ENCODE data around the gene FBXO5. TPM values are rescaled to one million over a fixed set of nuclear protein-coding genes. Genes with fewer than 3 reads are reported as not detected.
"Not testable (repeated sequence)": the region's sequence is repeated elsewhere in the genome, so short reads cannot be mapped to it uniquely, and the experiment has no call there.

FBXO5 gene, protein sequence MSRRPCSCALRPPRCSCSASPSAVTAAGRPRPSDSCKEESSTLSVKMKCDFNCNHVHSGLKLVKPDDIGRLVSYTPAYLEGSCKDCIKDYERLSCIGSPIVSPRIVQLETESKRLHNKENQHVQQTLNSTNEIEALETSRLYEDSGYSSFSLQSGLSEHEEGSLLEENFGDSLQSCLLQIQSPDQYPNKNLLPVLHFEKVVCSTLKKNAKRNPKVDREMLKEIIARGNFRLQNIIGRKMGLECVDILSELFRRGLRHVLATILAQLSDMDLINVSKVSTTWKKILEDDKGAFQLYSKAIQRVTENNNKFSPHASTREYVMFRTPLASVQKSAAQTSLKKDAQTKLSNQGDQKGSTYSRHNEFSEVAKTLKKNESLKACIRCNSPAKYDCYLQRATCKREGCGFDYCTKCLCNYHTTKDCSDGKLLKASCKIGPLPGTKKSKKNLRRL
- total RNA-seq, result 7.0 and 10.8 TPM in 2 replicates

DNA sequence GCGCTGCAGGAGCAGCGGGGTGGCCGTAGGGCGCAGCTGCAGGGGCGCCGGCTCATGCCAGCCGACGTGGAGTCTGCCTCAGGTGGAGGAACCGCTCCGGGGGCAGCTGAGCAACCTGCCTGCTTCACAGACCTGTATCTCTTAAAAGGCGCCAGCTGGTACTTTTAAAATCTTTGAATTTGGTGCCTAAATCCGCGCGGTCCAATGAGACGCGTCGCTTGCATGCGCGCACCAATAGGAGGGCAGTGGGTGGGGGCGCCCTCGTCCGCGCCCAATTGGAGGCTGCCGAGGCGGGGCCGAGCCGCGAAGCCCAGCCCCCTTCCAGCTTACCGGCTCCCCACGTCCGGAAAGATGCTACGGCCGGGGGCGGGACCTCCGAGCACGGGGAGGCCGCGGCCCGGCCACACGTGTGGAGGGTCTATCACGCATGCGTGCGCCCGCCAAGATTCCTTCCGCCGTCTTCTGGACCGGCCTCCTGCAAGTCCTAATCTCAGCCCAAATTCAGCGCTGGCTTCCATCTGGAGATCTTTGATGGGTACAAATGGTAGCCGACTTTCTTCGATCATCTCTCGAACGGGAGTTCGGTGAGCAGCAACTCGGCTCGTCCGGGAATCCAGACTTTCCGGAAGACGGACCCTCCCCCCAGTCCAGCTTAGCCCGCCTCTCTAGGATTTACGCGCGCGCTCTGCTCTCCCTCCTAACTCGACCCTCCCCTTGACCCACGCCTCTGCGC, at the start of gene FBXO5:
Gene FBXO5 (minus strand): TSS at position 138 of the 733 bp plus-strand sequence. CDS start 82 bp downstream, at position 56.
- peak; percentile 92 to 98 for DNase-seq (ENCODE audit: low read depth in 2 of 2)

DNA sequence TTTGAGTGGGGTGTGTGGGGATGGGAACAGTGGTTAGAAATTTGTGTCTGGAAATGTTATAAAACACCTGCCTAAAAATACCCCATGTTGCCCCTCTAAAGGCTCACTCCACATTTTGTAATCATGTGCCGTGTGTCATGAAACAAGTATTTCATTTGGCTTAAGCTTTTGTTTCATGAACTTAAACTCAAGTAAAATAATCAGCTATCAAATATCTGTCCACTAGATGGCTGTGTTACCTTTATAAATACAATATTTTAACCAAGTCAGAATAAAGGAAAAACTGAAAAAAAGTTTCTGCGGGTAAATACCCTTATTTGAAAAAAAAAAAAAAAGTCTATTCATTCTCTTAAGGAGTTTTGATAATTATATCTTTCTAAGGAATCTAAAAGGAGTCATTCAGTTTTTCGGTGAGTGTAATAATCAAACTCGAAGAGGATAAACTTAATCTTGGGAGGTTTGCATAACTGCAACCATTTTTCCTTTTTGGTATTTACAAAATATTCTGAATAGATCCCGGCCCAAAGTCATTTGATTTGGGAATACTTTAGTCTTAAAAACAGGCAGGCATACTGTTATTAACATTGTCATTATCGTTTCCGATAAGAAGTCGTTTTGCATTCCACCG, 49.5 kb upstream of the FBXO5 start:
- DNase-seq (ENCODE audit: low read depth in 2 of 2), result peak; percentile 56 to 74

DNA sequence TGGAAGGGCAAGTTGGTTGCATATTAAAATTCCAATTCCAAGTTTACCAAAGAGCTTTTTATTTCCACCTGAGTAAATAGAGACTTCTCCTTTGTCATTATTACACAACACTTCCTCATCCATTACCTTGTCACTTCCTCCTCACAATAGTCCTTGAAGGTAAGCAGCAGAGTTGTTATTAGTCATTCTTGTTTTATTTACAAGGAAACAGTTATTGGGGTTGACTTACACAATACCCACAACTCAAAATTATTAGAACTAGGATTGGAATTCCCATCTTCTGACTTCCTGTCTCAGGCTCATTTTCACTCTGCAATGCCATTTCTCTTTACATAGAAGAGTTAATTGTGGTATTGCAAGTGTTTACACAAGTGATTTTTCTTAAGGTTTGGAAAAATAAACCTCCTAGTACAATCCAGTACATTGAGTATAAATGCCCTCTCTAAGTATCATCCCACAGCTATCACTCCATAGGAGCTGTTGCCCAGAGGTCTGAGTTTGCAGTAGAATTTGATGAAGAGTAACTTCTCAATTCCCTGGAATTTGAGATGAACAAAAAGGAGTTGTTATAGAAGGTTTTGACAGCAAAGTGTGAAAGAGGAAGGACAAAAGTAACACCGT, 48.6 kb upstream of the FBXO5 start:
- DNase-seq (ENCODE audit: low read depth in 2 of 2), result peak in 1 of 2 donors; percentile 8

DNA sequence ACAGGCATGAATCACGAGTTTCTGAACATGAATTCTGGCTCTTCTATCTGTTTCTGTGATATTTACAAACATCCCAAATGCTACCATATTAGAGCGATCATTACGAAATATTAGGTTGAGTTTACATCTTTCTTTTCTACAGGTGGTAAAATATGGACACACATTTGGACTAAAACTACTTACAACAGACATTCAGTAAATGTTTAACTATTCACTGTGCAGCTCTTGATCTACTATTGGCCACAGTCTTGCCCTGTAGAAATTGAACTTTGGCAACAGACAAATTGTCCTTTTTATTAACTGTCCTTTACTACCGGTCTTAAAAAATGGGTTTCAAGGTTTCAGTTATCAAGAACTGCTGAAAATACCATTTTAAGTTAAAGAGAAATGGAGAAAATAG, 46.1 kb upstream of the FBXO5 start:
- DNase-seq (ENCODE audit: low read depth in 2 of 2), result no peak

DNA sequence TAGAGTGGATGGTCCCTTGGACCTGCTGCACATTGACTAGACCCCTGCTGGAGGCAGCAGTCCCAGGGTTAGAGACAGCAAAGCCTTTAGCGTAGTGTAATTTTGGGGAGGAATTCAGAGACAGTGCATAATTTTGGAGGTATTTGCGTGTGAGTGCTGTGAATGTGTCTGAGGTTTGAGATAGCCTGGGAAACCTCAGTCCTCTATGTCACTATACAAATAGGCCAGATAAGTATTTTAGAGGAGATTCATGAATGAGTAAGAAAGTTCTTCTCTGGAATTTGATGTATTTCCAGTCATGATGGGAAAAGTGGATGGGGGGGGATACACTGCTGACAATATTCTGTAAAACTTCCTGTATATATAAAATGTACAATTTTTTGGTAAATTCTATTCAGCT, 45.4 kb upstream of the FBXO5 start:
- DNase-seq (ENCODE audit: low read depth in 2 of 2), result no peak

DNA sequence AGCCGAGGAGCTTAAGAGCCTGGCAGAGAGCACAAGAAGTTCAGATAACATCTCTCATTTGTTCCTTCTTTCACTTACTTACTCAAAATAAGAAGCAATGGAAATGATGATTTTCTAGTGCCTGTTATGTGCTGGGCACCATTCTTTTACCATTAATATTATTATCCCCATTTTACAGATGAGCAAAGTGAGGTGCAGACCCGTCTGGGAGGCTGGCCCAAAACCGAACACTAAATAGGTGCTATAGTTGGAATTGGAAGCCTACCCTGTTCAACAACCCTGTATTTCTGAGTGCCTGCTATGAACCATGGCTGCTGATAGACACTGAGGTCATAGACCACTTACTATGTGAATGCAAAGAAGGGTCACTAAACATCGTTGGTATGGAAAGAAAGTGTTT, 44.6 kb upstream of the FBXO5 start:
- DNase-seq (ENCODE audit: low read depth in 2 of 2), result no peak

DNA sequence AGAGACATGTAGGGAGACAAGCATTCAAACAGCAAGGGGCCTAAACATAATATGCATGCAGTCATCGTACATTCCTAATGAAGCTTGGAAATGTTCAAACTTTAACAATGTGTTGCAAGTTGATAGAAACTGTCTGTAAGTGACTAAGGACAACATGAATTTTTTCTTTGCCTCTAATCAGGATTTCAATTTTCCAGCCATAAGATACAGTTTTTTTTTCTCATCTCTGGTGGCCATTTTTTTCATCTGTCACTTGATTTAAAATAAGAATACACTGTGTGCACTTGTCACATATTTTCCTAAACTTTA, 41.8 kb upstream of the FBXO5 start:
- no peak for DNase-seq (ENCODE audit: low read depth in 2 of 2)

DNA sequence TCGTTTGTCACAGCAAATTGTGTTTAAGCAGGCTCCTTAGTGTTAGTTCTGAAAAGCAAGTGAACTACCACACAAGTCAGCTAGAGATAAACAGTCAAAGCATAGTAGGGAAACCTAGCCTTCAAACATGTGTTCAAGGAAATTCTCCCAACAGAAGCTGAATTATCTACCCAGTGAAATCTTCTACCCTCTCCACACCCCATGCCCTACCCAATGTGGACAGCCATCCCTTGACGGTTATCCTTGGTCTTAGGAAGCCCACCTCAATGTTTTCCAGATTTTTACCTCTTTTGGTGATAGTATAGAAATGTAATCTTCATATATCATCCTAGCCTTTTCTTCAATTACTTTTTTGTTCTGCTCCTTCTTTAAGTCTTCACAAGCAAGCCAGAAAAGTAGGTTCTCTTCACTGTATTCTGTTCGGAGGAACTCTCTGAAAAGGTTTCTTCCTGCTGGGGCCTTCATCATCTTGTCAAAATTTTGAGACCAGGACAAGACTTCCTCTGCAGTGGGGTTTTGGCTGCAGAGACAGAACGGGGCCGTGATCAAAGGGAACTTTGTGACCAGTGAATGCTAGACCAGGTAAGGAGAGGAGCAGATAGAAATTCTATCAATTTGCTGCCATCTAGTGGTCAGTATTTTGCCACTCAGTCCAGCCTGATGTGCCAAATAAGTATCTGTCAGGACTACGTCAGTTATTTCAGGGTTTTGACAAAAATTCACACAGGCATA, 41.3 kb upstream of the FBXO5 start:
- peak; percentile 64 to 80 for DNase-seq (ENCODE audit: low read depth in 2 of 2)

DNA sequence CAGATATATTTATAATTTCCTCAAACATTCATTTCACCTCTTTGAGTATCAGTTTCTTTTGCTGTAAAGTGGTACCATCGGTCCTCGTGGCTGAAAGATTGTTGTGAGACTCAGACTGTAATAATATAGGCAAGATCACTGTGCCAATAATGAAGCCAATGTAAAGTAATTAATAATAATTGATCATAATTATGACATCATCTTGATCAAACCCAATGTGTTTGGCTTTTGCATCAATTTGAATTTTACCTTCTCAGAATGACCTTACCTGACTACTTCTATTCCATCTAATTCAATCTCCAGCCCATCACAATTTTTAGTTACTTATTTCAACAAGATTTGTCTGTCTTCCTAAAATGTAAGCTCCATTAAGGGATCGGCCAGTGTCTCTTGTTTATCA, 35.5 kb upstream of the FBXO5 start:
- no peak for DNase-seq (ENCODE audit: low read depth in 2 of 2)

DNA sequence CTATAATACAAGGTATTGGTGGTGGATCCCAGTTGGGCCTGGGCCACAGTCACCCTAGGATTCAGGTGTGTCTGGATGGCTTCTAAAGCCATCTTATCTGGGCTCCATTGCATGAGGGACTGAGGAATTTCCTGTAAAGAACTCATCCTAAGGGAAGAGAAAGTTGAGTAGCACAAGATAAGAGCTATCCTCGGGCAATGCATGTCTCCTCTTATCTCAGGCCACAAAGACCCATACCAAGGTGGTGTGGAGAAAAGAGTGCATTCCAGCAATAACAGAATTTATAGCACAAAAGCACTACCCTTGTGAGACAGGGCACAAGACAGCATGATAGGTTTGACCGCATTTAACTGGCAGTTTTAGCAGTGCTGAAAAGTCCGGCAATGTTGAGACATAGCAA, 34.0 kb upstream of the FBXO5 start:
- no peak for DNase-seq (ENCODE audit: low read depth in 2 of 2)

DNA sequence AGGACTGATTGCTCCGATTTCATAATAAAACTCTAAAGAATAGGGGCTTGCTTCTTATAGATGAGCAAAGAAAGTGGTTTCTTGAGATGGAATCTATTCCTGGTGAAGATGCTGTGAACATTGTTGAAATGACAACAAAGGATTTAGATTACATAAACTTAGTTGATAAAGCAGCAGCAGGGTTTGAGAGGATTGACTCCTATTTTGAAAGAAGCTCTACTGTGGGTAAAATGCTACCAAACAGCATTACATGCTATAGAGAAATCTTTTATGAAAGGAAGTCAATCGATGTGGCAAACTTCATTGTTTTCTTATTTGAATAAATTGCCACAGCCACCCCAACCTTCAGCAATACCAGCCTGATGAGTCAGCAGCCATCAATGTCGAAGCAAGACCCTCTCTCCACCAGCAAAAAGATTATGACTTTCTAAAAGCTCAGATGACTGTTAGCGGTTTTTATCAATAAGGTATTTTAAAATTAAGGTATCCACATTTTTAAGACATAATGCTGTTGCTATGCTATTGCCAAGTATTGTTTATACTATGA, 32.3 kb upstream of the FBXO5 start:
- peak in 1 of 2 donors; percentile 10 for DNase-seq (ENCODE audit: low read depth in 2 of 2)

DNA sequence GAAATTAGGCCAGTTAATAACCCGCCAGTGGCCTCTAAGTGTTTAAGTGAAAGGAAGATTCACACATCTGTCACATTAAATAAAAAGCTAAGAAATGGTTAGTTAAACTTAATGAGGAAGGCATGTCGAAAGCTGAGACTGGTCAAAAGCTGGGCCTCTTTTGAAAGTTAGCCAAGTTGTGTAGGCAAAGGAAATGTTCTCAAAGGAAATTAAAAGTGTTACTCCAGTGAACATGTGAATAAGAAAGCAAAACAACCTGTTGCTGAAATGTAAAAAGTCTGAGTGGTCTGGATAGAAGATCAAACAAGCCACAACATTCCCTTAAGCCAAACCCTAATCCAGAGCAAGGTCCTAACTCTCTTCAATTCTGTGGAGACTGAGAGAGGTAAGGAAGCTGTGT, 30.6 kb upstream of the FBXO5 start:
- DNase-seq (ENCODE audit: low read depth in 2 of 2), result peak in 1 of 2 donors; percentile 44

DNA sequence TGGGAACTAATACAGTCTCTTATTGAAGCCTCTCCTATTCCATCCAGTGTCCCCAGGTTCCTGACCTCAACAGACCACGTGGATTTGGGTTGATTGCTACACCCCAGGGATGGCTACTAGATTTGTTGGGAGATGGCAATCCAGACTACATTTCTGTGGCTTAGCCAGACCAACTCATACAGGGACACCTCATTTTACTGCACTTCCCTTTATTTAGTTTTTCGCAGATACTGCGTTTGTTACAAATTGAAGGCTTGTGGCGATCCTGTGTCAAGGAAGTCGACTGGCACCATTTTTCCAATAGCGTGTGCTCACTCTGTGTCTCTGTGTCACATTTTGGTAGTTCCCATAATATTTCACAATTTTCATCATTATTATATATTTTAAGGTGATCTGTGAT, 30.0 kb upstream of the FBXO5 start:
- no peak for DNase-seq (ENCODE audit: low read depth in 2 of 2)

DNA sequence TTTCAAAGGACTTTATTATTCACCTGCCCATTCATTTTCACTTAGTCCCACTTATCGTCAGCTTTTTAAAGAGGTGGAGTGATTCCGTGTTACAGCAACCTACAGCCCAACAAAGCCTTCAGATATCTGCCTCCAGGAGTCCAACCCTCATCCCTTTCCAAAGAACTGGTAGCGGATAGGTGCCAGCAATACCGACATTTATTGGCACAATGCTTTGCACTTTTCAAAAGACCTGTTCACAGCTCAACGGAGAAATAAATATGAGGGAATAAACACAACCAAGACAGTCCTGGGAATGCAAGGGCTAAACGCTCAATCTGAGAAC, 20.5 kb upstream of the FBXO5 start:
- DNase-seq (ENCODE audit: low read depth in 2 of 2), result no peak

DNA sequence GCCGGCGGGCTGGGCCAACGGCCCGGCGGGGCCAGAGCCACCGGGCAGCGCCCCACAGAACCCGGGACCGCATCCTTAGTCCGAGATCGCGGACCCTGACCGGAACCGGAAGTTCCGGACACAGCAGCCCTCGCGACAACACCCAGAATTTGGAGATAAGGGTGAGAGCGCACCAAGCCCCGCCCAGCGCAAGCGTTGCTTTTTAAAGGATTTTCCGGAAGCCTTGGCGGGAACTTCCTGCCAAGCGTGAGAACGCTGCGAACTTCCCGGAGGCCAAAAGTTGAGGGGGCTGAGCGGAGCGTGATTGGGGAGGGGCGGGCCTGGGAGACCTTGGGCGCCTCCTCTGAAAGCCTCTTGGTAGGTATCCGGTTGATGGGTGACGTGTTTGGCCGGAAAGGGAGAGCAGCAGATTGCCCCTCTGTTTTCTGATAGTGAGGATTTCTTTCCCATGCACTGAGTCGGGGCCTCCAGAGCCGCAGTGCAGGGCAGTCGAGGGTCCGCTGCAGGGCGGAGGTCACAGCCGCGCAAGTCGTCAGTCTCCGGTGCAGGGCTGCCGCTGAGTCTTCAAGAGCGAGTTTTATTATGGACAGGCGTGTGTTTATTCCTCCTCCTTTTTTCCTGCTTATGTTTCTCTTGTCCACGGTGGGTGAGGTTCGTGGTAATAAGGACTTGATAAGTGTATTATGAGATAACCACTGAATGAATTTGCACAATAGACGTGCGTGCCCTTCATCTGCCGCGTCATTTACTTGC, 19.9 kb upstream of the FBXO5 start, which contains the start of gene MTRF1L:
Gene MTRF1L (minus strand): TSS at position 97 of the 753 bp plus-strand sequence. CDS start 24 bp downstream, at position 73.
- peak; percentile 88 to 96 for DNase-seq (ENCODE audit: low read depth in 2 of 2)

DNA sequence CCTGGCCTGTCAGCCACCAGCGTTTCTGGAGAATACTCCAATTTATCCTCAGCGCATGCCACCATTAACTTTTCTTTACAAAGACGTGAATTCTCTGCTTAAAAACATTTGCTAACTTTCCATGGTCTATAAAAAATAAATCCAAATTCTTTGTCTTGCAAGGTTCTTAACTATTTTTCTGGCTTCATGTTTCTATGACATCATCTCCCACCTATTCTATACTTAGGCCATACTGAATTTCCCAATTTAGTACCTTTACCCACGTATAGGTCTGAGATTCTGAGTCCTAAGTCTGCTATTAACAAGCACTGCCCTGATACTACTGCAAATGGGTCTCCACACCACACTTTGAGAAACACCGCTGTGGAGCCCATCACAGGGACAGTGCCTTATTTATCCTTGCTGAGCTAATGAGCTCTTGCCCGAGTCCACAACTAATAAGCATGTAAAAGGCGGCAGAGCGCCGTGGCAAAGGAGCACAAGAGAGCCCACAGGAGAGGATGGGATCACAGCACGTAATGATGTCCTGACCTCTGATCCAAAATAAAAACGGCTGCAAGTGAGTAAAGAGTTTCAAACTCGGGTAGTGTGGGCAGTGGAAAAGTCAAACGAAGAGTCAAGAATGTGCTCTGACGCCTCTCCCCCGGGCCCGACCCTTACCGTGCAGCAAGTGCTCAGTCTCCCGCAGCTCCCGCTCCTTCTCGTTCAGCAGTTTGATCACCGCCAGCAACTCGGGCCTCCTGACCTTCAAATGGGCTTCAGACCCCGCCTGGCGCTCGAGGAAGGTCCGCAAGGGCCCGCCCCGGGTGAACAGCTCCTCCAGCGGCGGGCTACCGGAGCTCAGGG, 19.1 kb upstream of the FBXO5 start:
- peak in 1 of 2 donors; percentile 31 for DNase-seq (ENCODE audit: low read depth in 2 of 2)

DNA sequence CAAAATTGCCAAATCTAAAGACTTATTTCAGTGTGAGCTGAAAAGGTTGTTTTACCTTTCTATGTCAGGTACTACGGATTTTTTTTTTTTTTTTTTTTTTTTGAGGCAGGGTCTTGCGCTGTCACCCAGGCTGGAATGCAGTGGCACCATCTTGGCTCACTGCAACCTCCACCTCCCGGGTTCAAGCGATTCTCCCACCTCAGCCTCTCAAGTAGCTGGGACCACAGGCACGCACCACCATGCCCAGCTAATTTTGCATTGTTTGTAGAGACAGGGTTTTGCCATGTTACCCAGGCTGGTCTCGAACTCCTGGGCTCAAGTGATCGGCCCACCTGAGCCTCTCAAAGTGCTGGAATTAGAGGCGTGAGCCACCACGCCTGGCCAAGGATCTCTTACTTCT, 17.9 kb upstream of the FBXO5 start:
- not testable (repeated sequence) for DNase-seq (ENCODE audit: low read depth in 2 of 2)

DNA sequence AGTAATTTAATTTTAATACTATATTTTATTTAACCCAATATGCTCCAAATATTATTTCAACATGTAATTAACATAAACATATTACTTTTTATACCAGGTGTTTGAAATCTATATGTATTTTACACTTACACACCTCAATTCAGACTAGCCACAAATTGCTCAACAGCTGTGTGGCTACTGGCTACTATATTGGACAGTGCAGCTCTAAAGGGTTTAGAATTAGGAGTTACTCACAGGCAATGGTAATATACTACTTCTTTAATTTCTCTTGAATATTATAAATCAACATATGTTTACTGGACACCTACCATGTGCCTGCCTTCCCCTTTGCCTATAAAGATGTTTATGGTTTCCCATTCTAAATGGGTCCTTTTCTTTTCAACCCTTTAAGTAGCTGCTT, 17.4 kb upstream of the FBXO5 start:
- no peak for DNase-seq (ENCODE audit: low read depth in 2 of 2)

DNA sequence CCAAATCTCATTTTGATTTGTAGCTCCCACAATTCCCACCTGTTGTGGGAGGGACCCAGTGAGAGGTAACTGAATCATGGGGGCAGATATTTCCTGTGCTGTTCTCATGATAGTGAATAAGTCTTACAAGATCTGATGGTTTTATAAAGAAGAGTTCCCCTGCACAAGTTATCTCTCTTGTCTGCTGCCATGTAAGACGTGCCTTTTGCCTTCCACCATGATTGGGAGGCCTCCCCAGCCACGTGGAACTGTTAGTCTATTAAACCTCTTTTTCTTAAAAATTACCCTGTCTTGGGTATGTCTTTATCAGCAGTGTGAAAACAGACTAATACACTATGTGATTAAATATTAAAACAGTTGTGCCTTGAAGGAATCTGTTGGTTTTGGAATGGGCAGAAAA, 16.7 kb upstream of the FBXO5 start:
- DNase-seq (ENCODE audit: low read depth in 2 of 2), result not testable (repeated sequence)
